Activated gamma-delta T cell treated with Interleukin-2 at 50 U/mL for 16 hours (primary cell): ENCODE data around the gene NMU.
"Not testable (repeated sequence)": the region's sequence is repeated elsewhere in the genome, so short reads cannot be mapped to it uniquely, and the experiment has no call there.

ENCODE experiments used
- DNase-seq: peaks from one replicate; pipeline ENCODE4 v3.0.0-alpha.2; 2020

NMU gene, protein sequence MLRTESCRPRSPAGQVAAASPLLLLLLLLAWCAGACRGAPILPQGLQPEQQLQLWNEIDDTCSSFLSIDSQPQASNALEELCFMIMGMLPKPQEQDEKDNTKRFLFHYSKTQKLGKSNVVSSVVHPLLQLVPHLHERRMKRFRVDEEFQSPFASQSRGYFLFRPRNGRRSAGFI

DNA sequence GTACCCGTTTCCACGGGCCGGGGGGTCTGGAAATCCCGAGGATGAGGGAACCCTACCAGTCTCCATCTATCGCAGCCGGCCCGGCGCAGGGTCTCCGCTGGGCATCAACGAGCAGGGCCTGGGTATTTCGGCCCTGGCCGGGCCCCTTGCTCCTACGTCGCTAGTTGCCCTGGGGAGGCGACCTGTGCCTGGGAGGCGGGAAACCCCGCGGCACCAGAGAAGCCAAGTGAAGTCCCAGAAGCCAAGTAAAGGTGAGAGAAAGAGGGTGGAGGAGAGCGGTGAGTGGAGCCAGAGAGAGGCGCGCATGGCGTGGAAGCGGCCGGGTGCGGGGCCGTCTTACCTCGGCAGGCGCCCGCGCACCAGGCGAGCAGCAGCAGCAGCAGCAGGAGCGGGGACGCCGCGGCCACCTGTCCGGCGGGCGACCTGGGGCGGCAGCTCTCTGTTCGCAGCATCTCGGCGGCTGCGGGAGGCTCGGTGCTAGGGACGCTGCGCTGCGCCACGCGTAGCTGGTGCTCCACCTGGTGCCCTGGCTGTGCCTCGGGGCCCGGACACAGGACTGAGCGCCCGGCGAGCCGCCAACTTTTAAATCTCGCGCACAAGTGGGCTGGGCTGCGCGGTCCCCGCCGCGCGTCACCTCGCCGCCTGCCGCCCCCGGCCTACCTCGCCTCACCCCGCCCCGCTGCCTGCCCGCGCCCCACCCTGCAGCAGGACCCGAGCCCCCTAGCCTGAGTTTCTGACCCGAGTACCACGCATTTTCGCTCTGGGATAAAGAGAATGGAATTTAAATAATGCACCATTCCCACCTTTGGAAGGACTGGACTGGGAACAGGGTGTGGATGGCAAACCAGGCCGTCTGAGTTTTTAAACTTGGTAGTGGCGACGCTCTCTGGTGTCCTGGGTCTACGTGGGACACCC is at the start of gene NMU:
Gene NMU (minus strand): TSS at position 558 of the 915 bp plus-strand sequence. CDS start 106 bp downstream, at position 452.
- DNase-seq = no peak

DNA sequence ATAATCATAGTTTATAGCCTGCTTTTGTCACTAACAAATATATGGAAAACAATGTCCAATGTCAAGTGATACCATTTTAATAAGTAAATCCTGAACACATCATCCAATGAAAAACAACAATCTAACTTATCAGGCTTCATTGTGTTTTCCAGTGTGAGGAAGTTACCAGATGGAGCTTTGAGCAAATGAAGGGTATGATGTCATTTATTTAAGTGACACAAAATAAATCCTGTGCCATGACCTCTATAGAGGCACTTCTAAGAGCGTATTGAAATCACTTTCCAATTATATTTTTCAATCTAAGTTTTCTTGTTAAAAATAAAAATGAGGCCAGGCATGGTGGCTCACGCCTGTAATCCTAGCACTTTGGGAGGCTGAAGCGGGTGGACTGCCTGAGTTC is 48.2 kb upstream of the NMU start:
- DNase-seq = no peak

DNA sequence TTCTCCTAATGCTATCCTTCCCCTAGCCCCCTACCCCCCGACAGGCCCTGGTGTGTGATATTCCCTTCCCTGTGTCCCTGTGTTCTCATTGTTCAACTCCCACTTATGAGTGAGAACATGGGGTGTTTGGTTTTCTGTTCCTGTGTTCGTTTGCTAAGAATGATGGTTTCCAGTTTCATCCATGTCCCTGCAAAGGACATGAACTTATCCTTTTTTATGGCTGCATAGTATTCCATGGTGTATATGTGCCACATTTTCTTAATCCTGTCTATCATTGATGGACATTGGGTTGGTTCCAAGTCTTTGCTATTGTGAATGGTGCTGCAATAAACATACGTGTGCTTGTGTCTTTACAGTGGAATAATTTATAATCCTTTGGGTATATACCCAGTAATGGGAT is 46.7 kb upstream of the NMU start:
- DNase-seq = not testable (repeated sequence)

DNA sequence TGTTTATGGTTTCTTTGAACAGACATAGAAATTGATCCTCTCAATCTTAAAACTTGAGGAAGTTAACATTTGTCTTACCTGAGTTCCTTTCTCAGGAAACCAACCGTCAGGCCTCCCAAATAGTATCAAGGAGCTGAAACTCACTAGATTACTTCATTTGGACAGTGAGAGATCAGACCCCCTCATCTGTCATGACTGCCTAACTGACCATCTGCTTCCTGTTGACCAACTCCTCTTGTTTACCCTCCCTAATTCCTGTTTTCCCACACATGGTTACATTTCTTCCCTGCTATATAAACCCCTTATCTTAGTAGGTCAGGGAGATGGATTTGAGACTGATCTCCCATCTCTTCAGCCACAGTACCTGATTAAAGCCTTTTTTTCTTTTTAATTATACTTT is 46.2 kb upstream of the NMU start:
- no peak for DNase-seq

DNA sequence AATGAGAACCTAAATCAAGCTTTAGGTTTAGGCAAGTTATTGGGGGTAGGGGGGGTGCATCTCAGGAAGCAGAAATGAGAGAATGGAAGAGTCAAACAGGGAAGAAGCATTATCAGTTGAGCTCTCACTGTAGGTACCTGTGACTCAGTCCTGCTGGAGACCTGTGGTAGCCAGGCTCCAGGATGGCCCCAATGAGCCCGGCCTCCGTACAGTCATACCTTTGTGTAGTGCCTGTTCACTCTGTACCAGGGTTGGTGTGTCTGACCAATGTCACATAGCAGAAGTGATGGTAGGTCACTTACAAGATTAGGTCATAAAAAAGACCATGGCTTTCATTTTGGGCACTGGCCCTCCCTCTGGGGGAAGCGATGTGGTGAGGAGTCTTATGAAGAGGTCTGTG is 45.3 kb upstream of the NMU start:
- DNase-seq = no peak

DNA sequence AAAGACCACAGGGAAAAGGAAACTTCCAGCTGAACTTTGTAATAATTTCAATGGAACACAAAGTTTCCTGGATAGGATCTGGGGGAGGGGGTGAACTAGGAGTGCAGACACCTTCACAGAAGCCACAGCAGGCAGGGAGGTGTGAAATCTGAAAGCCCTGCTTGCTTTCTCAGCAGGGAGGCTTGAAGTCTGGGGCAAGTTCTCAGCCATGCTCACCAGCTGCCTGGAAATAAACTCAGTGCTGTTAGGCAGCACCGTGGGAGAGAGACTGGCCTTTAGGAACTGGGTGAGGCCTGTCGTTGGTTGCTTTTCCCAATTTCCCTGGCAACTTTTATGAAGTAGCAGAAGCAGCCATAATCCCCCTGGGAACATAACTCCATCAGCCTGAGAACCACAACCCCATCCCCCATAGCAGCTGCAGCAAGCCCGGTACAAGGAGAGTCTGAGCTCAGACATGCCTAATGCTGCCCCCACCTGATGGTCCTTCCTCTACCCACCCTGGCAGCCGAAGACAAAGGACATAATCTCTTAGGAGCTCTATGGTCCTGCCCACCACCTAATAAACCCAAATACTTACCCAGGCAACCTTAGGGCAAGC is 39.2 kb upstream of the NMU start:
- no peak for DNase-seq

DNA sequence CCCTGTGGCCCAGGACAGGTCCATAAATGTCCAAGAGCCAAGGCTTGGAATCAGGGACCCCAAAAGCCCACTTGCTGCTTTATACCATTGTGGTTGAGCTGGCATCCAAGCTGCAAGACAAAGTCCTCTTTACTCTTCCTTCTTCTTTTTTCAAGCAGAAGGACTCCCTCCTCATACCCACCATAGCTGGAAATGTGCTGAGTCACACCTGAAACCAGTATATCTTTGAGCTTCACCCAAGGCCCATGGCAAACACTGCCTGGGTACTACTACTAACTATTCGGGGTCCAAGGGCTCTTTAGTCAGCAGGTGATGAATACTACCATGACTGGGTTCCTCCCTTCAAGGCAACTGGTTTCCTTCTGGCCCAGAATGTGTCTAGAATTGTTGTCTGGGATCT is 37.3 kb upstream of the NMU start:
- no peak for DNase-seq

DNA sequence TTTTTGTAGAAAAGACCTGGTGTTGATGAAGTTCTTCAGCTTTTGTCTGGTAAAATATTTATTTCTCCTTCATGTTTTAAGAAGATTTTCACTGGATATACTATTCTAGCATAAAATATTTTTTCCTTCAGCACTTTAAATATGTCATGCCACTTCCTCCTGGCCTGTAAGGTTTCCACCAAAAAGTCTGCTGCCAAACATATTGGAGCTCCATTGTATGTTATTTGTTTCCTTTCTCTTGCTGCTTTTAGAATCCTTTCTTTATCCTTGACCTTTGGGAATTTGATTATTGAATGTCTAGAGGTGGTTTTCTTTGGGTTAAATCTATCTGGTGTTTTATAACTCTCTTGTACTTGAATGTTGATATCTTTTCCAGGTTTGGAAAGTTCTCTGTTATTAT is 35.6 kb upstream of the NMU start:
- no peak for DNase-seq

DNA sequence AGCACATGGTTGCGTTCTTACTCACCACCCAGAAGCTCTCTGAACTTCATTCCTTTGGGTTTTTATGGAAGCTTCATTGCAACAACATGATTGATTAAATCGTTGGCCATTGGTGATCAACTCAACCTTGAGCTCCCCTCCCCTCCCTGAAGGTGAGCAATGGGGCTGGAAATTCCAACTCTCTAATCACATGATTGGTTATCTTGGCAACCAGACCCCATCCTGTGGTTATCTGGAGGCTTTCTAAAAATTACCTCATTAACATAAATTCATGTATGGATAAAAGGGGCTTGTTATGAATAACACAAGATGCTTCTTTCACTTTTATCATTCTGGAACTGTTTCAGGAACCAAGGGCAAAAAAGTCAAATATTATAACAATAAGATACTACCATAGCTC is 34.6 kb upstream of the NMU start:
- DNase-seq = no peak

DNA sequence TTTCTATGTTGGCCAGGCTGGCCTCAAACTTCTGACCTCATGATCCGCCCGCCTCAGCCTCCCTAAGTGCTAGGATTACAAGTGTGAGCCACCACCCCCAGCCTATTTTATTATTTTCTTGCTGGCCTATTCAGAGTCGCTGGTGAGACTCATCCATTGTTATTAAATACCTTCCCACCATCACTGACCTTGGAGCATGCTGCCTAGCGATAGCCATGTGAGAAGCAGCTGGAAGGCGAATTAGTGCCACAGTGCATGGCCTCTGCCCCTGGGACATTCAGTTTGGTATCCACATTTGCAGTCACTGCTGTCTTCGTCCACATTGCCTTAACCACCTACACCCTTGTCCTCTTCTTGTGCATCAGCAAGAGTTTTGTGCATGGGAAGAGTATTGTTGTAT is 32.4 kb upstream of the NMU start:
- no peak for DNase-seq

DNA sequence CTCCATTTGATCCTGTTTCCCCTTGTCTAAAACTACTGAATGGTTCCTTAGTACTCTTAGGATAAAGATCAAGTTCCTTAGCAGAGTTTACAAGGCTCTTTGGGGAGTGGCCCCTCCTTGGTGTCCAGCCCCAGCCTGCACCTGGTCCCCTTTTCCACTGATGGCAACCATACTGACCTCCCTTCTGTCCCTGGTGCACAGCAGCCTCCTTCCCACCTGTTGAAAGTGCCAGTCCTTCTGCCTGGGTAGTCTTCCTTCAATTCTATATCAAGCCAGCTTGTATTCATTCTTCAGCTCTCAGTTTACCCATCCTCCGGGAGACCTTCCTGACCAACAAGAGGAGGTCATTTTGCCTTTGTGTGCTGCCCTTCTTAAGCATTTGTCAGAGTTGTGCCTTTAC is 30.4 kb upstream of the NMU start:
- DNase-seq = no peak

DNA sequence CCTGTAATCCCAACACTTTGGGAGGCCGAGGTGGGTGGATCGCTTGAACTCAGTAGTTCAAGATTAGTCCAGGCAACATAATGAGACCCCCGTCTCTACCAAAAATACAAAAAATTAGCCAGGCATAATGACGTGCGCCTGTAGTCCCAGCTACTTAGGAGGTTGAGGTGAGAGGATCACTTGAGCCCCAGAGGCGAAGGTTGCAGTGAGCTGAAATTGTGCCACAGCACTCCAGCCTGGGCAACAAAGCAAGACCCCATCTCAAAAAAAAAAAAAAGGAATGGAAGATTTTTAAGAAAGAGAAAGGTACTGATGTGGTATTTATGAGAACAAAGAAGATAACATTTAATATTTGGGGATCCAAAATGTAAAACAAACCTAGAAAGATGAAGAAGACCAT is 27.0 kb upstream of the NMU start:
- DNase-seq = no peak

DNA sequence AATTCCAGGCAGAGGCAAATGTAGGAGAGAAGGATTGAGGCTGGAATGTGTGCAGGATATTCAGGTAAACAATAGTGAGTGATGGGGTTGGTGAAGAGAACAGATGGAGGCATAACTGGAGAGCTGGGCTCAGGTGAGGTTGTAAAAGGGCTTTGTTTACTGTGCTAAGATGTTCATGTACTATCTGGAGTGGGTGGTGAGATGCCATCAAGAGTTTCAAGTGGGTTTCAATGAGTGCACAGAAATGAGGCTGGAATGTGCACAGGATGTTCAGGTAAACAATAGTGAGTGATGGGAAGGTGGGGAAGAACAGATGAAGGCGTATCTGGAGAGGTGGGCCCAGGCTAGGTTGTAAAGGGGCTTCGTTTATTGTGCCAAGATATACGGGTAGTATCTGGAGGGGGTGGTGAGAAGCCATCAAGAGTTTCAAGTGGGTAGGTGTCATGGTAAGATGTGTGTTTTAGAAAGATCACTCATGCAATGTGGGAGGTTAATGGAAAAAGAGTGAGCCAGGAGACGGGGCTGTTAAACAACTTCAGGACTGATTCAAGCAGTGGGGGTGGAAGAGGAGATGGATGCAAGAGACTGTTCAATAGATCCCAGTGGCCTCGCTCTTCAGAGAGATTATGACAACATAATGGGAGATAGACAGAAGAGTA is 25.4 kb upstream of the NMU start:
- no peak for DNase-seq

DNA sequence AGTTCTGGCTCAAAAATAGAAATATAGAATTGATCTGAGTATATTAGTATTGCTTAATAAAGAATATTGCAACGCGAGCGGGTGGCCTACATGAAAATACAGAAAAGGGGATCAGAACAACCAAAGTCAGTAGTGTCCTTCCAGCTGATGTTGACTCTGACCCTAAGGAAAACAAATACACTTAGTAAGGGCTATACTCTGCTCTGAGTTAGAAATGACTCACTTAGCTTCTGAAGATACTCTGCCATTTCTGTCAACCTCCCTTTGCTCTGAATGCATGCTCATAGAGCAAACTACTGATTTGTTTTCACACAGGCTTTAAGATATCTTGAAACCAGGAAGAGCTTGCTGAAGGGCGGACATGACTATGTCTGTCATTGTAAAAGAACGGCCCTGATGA is 22.6 kb upstream of the NMU start:
- no peak for DNase-seq

DNA sequence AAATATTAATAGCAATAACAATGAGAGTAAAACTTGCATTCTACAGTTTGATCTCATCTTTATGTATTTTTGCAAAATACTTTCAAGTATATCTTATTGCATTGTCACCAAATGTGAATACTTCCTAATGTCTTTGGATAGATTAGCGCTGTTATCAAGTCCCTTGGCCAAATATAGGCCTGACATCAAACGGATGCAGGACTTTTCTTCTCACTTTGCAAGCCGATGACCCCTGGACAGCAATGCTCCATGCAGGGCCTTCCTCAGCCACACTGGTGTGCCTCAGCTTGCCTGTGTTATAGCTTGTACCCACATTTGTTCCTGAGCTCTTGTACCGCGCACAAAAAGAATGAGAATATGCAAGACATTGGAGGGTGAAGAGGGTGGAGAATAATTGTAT is 18.0 kb upstream of the NMU start:
- no peak for DNase-seq

DNA sequence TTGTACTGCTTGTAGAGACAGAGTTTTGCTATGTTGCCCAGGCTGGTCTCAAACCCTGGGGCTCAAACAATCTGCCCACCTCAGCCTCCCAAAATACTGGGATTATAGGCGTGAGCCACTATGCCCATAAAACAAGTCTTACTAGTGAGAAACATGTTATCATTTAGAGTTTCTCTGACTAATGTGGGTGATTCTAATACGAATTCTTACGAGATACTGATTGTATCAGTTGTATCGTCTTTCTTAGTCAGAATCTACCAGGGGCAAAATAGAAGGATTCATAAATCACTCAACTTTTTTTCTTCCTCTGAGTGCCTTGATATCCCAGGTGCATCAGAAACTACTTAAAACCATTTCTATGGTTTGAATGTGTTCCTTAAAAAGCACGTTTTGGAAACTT is 14.4 kb upstream of the NMU start:
- no peak for DNase-seq

DNA sequence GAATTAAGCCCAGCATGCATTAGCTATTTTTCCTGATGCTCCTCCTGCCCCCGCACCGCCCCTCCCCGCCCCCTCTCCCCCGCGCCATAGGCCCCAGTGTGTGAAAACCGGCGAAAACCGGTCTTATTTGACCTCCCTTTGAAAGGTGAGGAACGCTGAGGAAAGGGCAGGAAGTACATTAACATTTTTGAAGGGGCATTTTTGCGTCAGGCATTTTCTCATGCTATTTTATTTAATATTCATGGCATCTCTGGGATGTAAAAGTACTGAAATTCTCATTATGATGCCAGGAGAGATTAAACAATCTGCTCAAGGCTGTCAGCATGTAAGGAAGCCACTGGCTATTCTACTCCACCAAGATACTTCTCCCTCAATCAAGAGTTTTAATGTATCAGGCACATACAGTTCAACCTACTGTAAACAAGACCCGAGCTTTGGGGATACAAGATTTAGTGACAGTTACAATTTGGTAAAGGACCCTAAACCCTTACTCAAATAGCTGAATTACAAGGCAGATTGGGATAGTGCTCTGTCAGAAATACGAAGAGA is 1.2 kb upstream of the NMU start:
- DNase-seq = no peak

DNA sequence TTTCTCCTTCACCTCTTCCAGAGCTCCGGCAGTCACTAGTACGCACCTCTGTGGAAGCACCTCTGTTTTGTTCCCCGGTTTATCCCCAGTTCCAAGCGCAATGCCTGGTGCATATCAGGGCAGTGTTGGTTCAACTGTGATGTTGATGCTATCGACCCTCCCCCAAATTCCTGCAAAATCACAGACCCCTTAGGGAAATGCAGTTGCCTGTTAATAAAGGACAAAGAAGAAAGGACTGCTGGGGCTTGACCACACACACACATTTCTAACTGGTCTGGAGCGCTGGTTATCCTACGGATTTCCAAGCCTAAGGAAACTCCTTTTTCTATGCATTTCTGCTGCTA is 530 bp upstream of the NMU start:
- DNase-seq = no peak

DNA sequence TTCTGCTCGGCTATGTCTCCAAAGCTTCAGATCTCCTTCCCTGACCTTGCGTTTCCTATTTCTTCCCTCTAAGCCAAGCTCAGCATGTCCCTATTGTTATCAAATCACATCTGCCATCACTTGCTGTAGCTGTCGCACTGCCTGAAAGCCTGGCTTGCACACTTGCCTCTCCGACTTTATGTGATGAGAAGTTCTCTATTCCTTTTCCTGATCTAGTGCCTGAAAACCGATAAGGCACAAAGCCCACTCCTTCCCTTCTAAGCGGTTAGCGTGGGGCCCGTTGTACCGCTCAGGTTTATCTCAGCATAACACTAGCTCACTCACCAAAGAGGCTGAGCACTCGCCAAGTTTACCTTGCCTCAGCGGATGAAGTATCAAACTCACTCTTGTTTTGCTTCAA is 816 bp downstream of the NMU start:
- no peak for DNase-seq

DNA sequence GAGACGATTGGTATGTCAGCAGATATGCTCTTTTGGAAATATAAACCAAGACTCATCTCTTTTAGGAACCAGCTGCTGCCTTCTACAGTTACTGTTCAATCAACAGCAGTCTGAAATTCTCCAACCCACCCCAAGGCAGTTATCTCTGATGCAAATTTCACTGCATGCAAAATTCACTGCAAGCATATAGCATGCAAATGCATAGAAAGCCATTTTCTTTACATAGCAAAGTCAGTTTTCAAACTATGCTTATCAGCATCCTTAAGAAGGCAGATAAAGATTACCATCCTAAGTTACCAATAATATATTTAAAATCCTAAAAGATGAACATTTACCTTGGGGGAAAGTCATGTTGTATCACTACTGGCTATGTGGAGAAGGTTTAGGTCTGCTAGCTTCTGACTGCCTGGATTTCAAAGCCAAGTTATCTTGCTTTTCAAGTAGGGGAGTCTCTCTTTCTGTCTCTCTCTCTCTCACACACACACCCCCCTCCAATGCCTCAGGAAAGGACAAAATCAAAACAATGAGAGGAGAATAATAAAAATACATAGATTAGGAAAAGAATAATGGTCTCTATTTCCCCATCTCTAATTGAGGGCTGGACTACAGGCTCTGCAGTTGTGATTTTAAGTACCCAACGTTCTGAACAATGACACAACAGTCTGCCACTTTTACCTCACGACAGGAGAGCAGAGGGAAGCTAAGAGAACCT is 1.5 kb downstream of the NMU start:
- DNase-seq = no peak

DNA sequence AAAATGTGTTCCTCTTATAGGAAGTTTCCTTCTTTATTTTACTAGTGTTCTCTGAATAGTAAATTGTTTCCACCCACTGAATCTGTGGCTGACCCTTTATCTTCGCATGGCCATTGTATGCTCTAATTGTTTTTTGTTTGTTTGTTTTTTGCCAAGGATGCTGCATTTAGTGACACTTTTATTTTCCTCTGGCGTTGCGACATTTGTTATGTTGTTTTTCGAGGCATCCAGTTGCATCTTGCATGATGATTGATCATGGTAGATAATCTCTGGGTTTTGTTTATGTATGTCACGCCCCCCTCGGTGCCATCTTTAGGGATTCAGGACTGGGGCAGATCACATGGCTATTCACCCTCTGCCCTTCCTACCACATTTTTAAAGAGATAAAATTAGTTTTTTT is 2.2 kb downstream of the NMU start:
- DNase-seq = no peak

DNA sequence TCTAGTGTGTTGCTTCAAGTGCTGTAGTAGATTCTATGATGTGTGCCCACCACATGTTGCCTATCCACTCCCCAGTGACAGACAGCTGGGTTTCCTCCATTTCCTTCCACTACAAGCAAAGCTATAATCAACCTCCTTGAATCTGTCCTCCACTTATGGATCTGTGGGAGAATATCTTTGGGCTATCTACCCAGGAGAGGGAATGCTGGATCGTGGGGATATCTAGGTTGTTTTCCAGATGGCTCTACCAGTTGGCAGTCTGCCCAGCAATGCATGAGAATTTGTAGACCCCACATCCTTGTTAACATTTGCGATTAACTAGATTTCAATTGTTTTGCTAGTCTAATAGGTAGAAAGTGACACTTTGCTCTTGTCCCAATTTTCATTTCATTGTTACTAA is 10.3 kb downstream of the NMU start:
- no peak for DNase-seq

DNA sequence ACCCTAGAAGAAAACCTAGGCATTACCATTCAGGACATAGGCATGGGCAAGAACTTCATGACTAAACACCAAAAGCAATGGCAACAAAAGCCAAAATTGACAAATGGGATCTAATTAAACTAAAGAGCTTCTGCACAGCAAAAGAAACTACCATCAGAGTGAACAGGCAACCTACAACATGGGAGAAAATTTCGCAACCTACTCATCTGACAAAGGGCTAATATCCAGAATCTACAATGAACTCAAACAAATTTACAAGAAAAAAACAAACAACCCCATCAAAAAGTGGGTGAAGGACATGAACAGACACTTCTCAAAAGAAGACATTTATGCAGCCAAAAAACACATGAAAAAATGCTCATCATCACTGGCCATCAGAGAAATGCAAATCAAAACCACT is 12.0 kb downstream of the NMU start:
- not testable (repeated sequence) for DNase-seq
